Lower leg skin (tissue), 4 donors: ENCODE results near the gene ACIN1. TPM values are rescaled to one million over a fixed set of nuclear protein-coding genes. Genes with fewer than 3 reads are reported as not detected.
"Not testable (repeated sequence)": the region's sequence is repeated elsewhere in the genome, so short reads cannot be mapped to it uniquely, and the experiment has no call there.

ENCODE experiments used
- DNase-seq, 2 donors: peaks; one replicate each; pipeline ENCODE4 v3.0.0-alpha.2; 2019; ENCODE audit warnings: low spot score in 2 of 2
- H3K4me3 ChIP-seq: fragments of 200-600 bp; sonication (generic); 2 replicates; pipeline ENCODE4 v1.5.1; 2017; ENCODE audit warnings: mild to moderate bottlenecking, low read depth; ENCODE audit not compliant: poor library complexity, severe bottlenecking
- CTCF ChIP-seq, 3 donors: fragments of 450-650 bp; IDR thresholded peaks; one replicate each; pipeline ENCODE4 v1.5.1; 2016; ENCODE audit warnings: antibody characterized with exemption in 3 of 3, mild to moderate bottlenecking in 3 of 3, moderate library complexity in 2 of 3
- POLR2A ChIP-seq, 2 donors: fragments of 450-650 bp; IDR thresholded peaks; one replicate each; pipeline ENCODE4 v1.6.1; 2016 to 2017; ENCODE audit warnings: antibody characterized with exemption in 2 of 2, mild to moderate bottlenecking in 1 of 2, moderate library complexity in 1 of 2
- WGBS, 2 donors: methylation state at CpG; one replicate each; pipeline ENCODE4 v1.1.5; 2018; 5-methylcytosine and 5-hydroxymethylcytosine counted together
- intact Hi-C: fragments of 100-400 bp; cut with DNase I; formaldehyde crosslinking; loops from one replicate; pipeline ENCODE4 v1.15.0; 2023; ENCODE audit warnings: low total_unique reads
- total RNA-seq, 4 donors: library from RNA; depleted of rRNA; stranded (reverse); fragments of >200 nt; gene quantifications; one replicate each; pipeline ENCODE4 v1.1.0, GENCODE V29; 2016

The ACIN1 gene
- total RNA-seq, 4 donors from 2014 or later = 52.7 to 97.5 (median 79.8) TPM

GRCh38 chr14:23113431-23114119, 18.6 kb upstream of the ACIN1 start:
- intact Hi-C loops = no loop called here
- H3K4me3 ChIP-seq = no peak overlapping the region
- peak in 1 of 2 donors; percentile 66 for DNase-seq
- TF ChIP-seq POLR2A (IDR thresholded peaks at IDR 0.05) (no peak), CTCF (IDR thresholded peaks at IDR 0.05) (no peak)
- WGBS, 2 donors = 65 to 76% methylated on average over 8 to 10 of the region's 10 CpGs

GRCh38 chr14:23112359-23113178, 17.6 kb upstream of the ACIN1 start:
- WGBS, 2 donors = 59 to 62% methylated on average over 12 of the region's 12 CpGs
- no peak for TF ChIP-seq POLR2A (IDR thresholded peaks at IDR 0.05)
- no peak for TF ChIP-seq CTCF (IDR thresholded peaks at IDR 0.05)
- no peak overlapping the region for H3K4me3 ChIP-seq
- DNase-seq = peak in 1 of 2 donors; percentile 86
- intact Hi-C loops = no loop called here

DNA sequence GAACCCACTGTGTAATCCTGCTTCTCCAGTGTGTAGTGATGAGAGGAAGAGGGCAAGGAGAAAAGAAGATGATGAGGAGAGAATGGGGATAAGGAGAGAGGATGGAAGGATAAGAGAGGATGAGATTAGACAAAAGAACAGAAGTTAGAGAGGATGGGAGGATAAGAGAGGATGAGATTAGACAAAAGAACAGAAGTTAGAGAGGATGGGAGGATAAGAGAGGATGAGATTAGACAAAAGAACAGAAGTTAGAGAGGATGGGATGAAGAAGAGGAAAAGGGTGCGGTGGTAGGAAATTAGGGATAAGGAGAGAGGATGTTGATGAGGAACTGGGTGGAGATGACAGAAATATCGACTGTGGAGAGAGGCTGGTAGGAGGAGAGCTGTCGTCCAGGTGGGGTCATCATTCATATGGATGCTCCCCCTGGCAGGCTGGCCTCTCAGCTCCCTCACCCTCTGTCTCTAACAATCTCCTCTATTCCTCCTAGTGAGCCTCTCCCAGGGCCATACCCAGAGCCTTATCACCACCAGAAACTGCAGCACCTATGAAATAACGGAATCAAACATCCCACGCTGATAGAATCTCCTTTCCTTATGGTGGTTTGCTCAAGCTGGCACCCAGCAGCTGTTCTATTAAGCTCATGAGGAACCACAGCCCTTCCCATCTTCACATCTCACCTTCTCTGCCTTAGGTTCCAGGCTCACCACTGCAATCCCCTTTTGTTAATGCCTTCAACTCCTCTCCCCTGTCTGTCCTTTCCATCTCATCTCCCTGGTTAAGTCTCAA, 15.8 kb upstream of the ACIN1 start:
- TF ChIP-seq POLR2A (IDR thresholded peaks at IDR 0.05) (no peak), CTCF (IDR thresholded peaks at IDR 0.05) (no peak)
- WGBS, 2 donors = 59 to 65% methylated on average over 5 of the region's 5 CpGs
- intact Hi-C loops = no loop called here
- DNase-seq = no peak
- H3K4me3 ChIP-seq = no peak overlapping the region

- H3K4me3 ChIP-seq = no peak overlapping the region
- DNase-seq = no peak
- 93 to 97% methylated on average over 1 of the region's 1 CpG for WGBS, 2 donors
- intact Hi-C loops = no loop called here
- no peak for TF ChIP-seq CTCF (IDR thresholded peaks at IDR 0.05)
These were observed 14.8 kb upstream of the ACIN1 start for GRCh38 chr14:23109769-23110168.

DNA sequence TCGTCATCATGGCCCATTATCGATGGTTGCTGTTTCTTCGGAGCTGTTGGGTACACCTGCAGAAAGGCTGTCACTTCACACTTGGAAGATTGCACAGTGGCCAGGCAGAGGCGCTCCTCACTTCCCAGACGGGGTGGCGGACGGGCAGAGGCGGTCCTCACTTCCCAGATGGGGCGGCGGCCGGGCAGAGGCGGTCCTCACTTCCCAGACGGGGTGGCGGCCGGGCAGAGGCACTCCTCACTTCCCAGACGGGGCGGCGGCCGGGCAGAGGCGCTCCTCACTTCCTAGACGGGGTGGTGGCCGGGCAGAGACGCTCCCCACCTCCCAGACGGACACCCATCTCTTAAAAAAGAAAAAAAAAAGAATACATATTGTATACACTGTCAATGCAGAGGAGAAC, 13.2 kb upstream of the ACIN1 start:
- H3K4me3 ChIP-seq, intact Hi-C loops: not testable (repeated sequence)
- WGBS, 2 donors = 80 to 88% methylated on average over 24 of the region's 24 CpGs
- peak in 1 of 2 donors; percentile 58 for DNase-seq

DNA sequence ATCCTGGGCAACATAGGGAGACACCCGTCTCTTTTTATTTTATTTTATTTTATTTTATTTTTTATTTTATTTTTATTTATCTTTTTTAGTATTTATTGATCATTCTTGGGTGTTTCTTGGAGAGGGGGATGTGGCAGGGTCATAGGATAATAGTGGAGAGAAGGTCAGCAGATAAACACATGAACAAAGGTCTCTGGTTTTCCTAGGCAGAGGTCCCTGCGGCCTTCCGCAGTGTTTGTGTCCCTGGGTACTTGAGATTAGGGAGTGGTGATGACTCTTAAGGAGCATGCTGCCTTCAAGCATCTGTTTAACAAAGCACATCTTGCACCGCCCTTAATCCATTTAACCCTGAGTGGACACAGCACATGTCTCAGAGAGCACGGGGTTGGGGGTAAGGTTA, 12.7 kb upstream of the ACIN1 start:
- DNase-seq, H3K4me3 ChIP-seq, intact Hi-C loops: not testable (repeated sequence)
- WGBS, 2 donors = 84 to 88% methylated on average over 4 to 5 of the region's 5 CpGs
